Uterus (tissue), 2 donors: Measurements from ENCODE around the gene CCR3.

Experiments used
- CTCF ChIP-seq, 4 experiments: fragments of 200-600 bp in 2 of 4; fragments of 450-650 bp in 2 of 4; sonication (generic) in 2 of 4; IDR thresholded peaks; one replicate each; pipeline ENCODE4 v1.5.1; 2016 to 2019; ENCODE audit warnings: antibody characterized with exemption in 4 of 4, mild to moderate bottlenecking in 2 of 4, moderate library complexity in 1 of 4
- POLR2A ChIP-seq, 2 donors: fragments of 450-650 bp; IDR thresholded peaks; one replicate each; pipeline ENCODE4 v1.6.1; 2016; ENCODE audit warnings: antibody characterized with exemption in 2 of 2, mild to moderate bottlenecking in 1 of 2, moderate library complexity in 1 of 2

GRCh38 chr3:46281551-46281950 lies 39.3 kb downstream of the CCR3 start:
- TF ChIP-seq CTCF (IDR thresholded peaks at IDR 0.05) (no peak), POLR2A (IDR thresholded peaks at IDR 0.05) (no peak)
